ENCODE results near the gene TNIK.

DNA sequence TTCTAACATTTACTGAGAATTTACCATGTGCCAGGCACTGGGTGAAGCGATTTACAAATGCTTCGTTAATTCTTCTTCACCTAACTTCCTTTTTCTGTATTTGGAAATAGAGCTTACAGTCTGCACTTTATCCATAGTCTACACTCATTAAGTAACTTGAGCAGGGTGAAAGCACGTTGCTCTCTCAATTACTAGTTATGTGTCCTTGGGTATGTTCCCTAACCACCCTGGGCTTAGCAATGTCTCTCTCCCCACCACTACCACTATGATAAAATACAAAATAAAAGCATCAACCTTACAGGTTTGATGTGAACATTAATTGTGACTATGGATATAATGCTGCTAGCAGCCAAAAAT is 260.8 kb downstream of the TNIK start:
- TF ChIP-seq SP1 (IDR thresholded peaks at IDR 0.05; ENCODE audit: low read depth, low read length) (no peak), CTCF (IDR thresholded peaks at IDR 0.05 in 2 of 3, conservative IDR thresholded peaks at IDR 0.05 in 1 of 3; ENCODE audit: control insufficient read depth in 2 of 3, extremely low read depth in 1 of 3, insufficient read depth in 1 of 3, low read depth in 3 of 3, low read length in 3 of 3) (no peak), SMC3 (IDR thresholded peaks at IDR 0.05; ENCODE audit: borderline replicate concordance, low read length) (no peak), EZH2 (IDR thresholded peaks at IDR 0.05; ENCODE audit: borderline replicate concordance, control insufficient read depth, low read depth, low read length) (no peak), BCLAF1 (IDR thresholded peaks at IDR 0.05) (no peak), EP300 (IDR thresholded peaks at IDR 0.05; ENCODE audit: borderline replicate concordance in 1 of 2, control insufficient read depth in 1 of 2, low read depth in 2 of 2, low read length in 2 of 2) (no peak), SIN3A (IDR thresholded peaks at IDR 0.05; ENCODE audit: low read depth, low read length) (no peak), TCF7 (IDR thresholded peaks at IDR 0.05; ENCODE audit: borderline replicate concordance) (no peak), POLR2AphosphoS2 (IDR thresholded peaks at IDR 0.05; ENCODE audit: low read depth, low read length) (no peak), TCF12 (IDR thresholded peaks at IDR 0.05; ENCODE audit: low read depth, low read length) (no peak), RFX5 (IDR thresholded peaks at IDR 0.05; ENCODE audit: low read depth, low read length) (no peak), NKRF (conservative IDR thresholded peaks at IDR 0.05) (no peak), RCOR1 (conservative IDR thresholded peaks at IDR 0.05; ENCODE audit: low read depth, low read length) (no peak), ATF3 (IDR thresholded peaks at IDR 0.05; ENCODE audit: borderline replicate concordance, extremely low read depth, low read depth, low read length) (no peak)

Data from GM12878 (cell line).